ENCODE measurements around the gene NSMCE4A.

- TF ChIP-seq CTCF (IDR thresholded peaks at IDR 0.05) (no peak), POLR2A (IDR thresholded peaks at IDR 0.05) (no peak)
Observed at GRCh38 chr10:121981346-121981745, 6.3 kb upstream of the NSMCE4A start.

All from body of pancreas (tissue), 4 donors.